RPMI8226 (cell line): ENCODE measurements around the gene CFAP61.
"Not testable (repeated sequence)": the region's sequence is repeated elsewhere in the genome, so short reads cannot be mapped to it uniquely, and the experiment has no call there.

Source experiments
- DNase-seq: peaks from one replicate; pipeline ENCODE4 v3.0.0-alpha.2; 2015

CFAP61 gene

GRCh38 chr20:20235681-20236080 lies 183.3 kb downstream of the CFAP61 start:
- DNase-seq: no peak

- DNase-seq: peak; percentile 57
Measured at GRCh38 chr20:20237093-20237959, 185.0 kb downstream of the CFAP61 start.

GRCh38 chr20:20241976-20242375 lies 189.6 kb downstream of the CFAP61 start:
- no peak for DNase-seq

GRCh38 chr20:20244384-20244783 lies 192.1 kb downstream of the CFAP61 start:
- not testable (repeated sequence) for DNase-seq

GRCh38 chr20:20246996-20247633 lies 194.8 kb downstream of the CFAP61 start:
- no peak for DNase-seq

GRCh38 chr20:20248620-20249200 lies 196.4 kb downstream of the CFAP61 start:
- DNase-seq: no peak

- DNase-seq: no peak
Measured at GRCh38 chr20:20251317-20251716, 199.0 kb downstream of the CFAP61 start.

- no peak for DNase-seq
Measured at GRCh38 chr20:20251836-20252235, 199.5 kb downstream of the CFAP61 start.

GRCh38 chr20:20253039-20253743 lies 200.9 kb downstream of the CFAP61 start:
- DNase-seq: no peak

GRCh38 chr20:20253744-20254330 lies 201.5 kb downstream of the CFAP61 start:
- DNase-seq: no peak

- DNase-seq: no peak
Measured at GRCh38 chr20:20255099-20255498, 202.8 kb downstream of the CFAP61 start.

- DNase-seq: no peak
Measured at GRCh38 chr20:20259533-20259932, 207.2 kb downstream of the CFAP61 start.

- no peak for DNase-seq
Measured at GRCh38 chr20:20261159-20261558, 208.8 kb downstream of the CFAP61 start.

- DNase-seq: no peak
Measured at GRCh38 chr20:20265210-20265609, 212.9 kb downstream of the CFAP61 start.

- no peak for DNase-seq
Measured at GRCh38 chr20:20266552-20266951, 214.2 kb downstream of the CFAP61 start.

- DNase-seq: no peak
Measured at GRCh38 chr20:20267685-20268370, 215.5 kb downstream of the CFAP61 start.

GRCh38 chr20:20271271-20271670 lies 218.9 kb downstream of the CFAP61 start:
- DNase-seq: no peak

GRCh38 chr20:20272686-20273085 lies 220.4 kb downstream of the CFAP61 start:
- DNase-seq: no peak

- DNase-seq: no peak
Measured at GRCh38 chr20:20273286-20273685, 221.0 kb downstream of the CFAP61 start.

GRCh38 chr20:20274821-20275220 lies 222.5 kb downstream of the CFAP61 start:
- DNase-seq: no peak

GRCh38 chr20:20275636-20276035 lies 223.3 kb downstream of the CFAP61 start:
- DNase-seq: no peak

- DNase-seq: no peak
Measured at GRCh38 chr20:20276811-20277530, 224.6 kb downstream of the CFAP61 start.
